ENCODE results near the gene CPN2. TPM values are rescaled to one million over a fixed set of nuclear protein-coding genes. Genes with fewer than 3 reads are reported as not detected.

CPN2 gene
- polyA plus RNA-seq, 4 donors: 2.0 TPM; not detected in 3

DNA sequence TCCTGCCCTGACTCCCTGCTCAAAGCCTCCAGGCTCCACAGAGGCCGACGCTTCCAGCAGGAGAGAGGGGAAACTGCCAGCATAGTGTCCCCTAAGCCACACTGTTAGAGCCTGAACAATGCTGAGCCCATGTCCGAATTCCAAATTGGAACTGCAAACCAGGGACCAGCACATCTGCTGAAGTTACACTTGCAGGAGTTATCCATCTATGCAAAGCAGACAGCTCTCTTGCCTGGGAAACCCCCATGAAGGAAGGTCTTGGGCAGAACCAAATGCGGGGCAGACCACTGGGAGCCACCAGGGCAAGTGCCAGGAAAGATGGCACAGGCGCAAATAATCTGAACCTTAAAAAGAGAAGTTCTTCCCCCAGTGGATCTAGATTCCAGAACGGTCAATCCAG lies 17.8 kb upstream of the CPN2 start:
- H3K27me3 ChIP-seq (ENCODE audit: control insufficient read depth in 3 of 3, insufficient read depth in 3 of 3, low read length in 3 of 3): peaks cover 0 to 25% (median 2%) of the 10 kb centered on the region in 3 donors
- peaks cover 0 to 3% (median 0%) of the 10 kb centered on the region in 3 donors for H3K4me1 ChIP-seq (ENCODE audit: control insufficient read depth in 3 of 3, insufficient read depth in 2 of 3, low read depth in 1 of 3, low read length in 2 of 3)
- WGBS, 3 donors: 44 to 80% (median 68%) methylated on average over 6 of the region's 6 CpGs
- no peak overlapping the region for H3K4me3 ChIP-seq (ENCODE audit: low read depth in 1 of 3, low read length in 3 of 3)
- no peak for DNase-seq
- no peaks in the 10 kb centered on the region for H3K9me3 ChIP-seq (ENCODE audit: control insufficient read depth in 2 of 2, insufficient read depth in 1 of 2, low read depth in 1 of 2, low read length in 1 of 2)
- no peak for FAIRE-seq
- no peak overlapping the region for H3K27ac ChIP-seq (ENCODE audit: low read depth in 1 of 3, low read length in 2 of 3)
- no peaks in the 10 kb centered on the region for H3K36me3 ChIP-seq (ENCODE audit: control insufficient read depth in 3 of 3, insufficient read depth in 2 of 3, low read depth in 1 of 3, low read length in 3 of 3)

- FAIRE-seq: no peak
These were observed 17.1 kb upstream of the CPN2 start for GRCh38 chr3:194367992-194368841.

DNA sequence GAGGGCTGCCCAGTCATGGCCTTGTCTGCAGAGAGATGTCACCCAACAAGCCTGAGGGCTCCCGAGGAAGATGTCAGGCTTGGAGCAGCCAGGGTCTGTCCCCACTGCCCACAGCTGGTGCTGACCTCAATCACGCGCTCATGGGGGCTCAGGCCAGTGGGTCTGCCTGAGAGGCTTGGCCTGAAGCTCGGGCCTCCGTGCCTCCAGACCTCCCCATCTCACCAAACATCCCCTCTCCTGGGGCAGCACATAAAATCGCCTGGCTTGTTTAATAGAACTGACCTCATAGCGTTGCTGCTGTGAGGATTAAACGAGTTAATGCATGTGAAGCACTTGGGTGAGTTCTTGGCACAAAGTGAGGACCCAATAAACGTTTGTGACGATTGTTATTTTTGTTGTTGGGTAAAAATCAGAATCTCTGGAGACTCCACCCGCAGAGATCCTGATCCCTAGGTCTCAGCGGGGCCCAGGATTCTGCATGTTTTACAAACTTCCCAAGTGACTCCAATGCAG lies 14.9 kb upstream of the CPN2 start:
- no peaks in the 10 kb centered on the region for H3K36me3 ChIP-seq (ENCODE audit: control insufficient read depth in 3 of 3, insufficient read depth in 2 of 3, low read depth in 1 of 3, low read length in 3 of 3)
- H3K27ac ChIP-seq (ENCODE audit: low read depth in 1 of 3, low read length in 2 of 3): no peak overlapping the region
- no peaks in the 10 kb centered on the region for H3K9me3 ChIP-seq (ENCODE audit: control insufficient read depth in 2 of 2, insufficient read depth in 1 of 2, low read depth in 1 of 2, low read length in 1 of 2)
- 79 to 85% (median 80%) methylated on average over 12 of the region's 12 CpGs for WGBS, 3 donors
- no peak overlapping the region for H3K4me3 ChIP-seq (ENCODE audit: low read depth in 1 of 3, low read length in 3 of 3)
- H3K4me1 ChIP-seq (ENCODE audit: control insufficient read depth in 3 of 3, insufficient read depth in 2 of 3, low read depth in 1 of 3, low read length in 2 of 3): peaks cover 0 to 3% (median 0%) of the 10 kb centered on the region in 3 donors
- DNase-seq (no peak), FAIRE-seq (no peak)
- H3K27me3 ChIP-seq (ENCODE audit: control insufficient read depth in 3 of 3, insufficient read depth in 3 of 3, low read length in 3 of 3): peaks cover 0 to 25% (median 2%) of the 10 kb centered on the region in 3 donors

More at GRCh38 chr3:194367992-194368841, 17.1 kb upstream of the CPN2 start:
- Histone ChIP-seq H3K4me3 (ENCODE audit: low read depth in 1 of 3, low read length in 3 of 3) (no peak overlapping the region), H3K4me1 (ENCODE audit: control insufficient read depth in 3 of 3, insufficient read depth in 2 of 3, low read depth in 1 of 3, low read length in 2 of 3) (peaks cover 0 to 3% (median 0%) of the 10 kb centered on the region in 3 donors), H3K36me3 (ENCODE audit: control insufficient read depth in 3 of 3, insufficient read depth in 2 of 3, low read depth in 1 of 3, low read length in 3 of 3) (no peaks in the 10 kb centered on the region), H3K27ac (ENCODE audit: low read depth in 1 of 3, low read length in 2 of 3) (no peak overlapping the region), H3K27me3 (ENCODE audit: control insufficient read depth in 3 of 3, insufficient read depth in 3 of 3, low read length in 3 of 3) (peaks cover 0 to 25% (median 2%) of the 10 kb centered on the region in 3 donors), H3K9me3 (ENCODE audit: control insufficient read depth in 2 of 2, insufficient read depth in 1 of 2, low read depth in 1 of 2, low read length in 1 of 2) (no peaks in the 10 kb centered on the region)
- WGBS, 3 donors: 40 to 53% (median 51%) methylated on average over 18 of the region's 18 CpGs
- no peak for DNase-seq

DNA sequence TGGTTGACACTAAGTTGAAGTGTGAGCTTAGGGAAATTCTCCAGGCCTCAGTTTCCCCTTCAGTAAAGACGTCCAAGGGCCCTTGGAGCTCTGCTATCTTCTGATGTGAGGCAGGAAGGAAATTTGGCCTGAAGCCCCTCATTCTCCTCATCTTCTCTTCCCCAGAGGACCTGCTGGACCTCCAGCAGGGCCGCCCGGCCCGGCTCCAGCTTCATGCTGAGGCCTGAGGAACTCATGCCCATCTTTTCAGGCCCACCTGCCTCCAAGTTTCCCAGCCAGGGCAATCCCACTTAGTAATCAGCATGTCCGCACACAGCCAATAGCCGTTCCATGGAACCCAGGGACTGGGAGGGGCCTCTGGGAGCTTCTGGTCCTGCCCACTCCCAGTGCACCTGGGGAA lies 14.4 kb upstream of the CPN2 start:
- Histone ChIP-seq H3K27ac (ENCODE audit: low read depth in 1 of 3, low read length in 2 of 3) (no peak overlapping the region), H3K36me3 (ENCODE audit: control insufficient read depth in 3 of 3, insufficient read depth in 2 of 3, low read depth in 1 of 3, low read length in 3 of 3) (no peaks in the 10 kb centered on the region), H3K4me1 (ENCODE audit: control insufficient read depth in 3 of 3, insufficient read depth in 2 of 3, low read depth in 1 of 3, low read length in 2 of 3) (peaks cover 0 to 3% (median 0%) of the 10 kb centered on the region in 3 donors), H3K27me3 (ENCODE audit: control insufficient read depth in 3 of 3, insufficient read depth in 3 of 3, low read length in 3 of 3) (peaks cover 0 to 23% (median 2%) of the 10 kb centered on the region in 3 donors), H3K4me3 (ENCODE audit: low read depth in 1 of 3, low read length in 3 of 3) (no peak overlapping the region), H3K9me3 (ENCODE audit: control insufficient read depth in 2 of 2, insufficient read depth in 1 of 2, low read depth in 1 of 2, low read length in 1 of 2) (no peaks in the 10 kb centered on the region)
- DNase-seq: no peak
- 79 to 90% (median 87%) methylated on average over 6 of the region's 6 CpGs for WGBS, 3 donors
- FAIRE-seq: no peak

DNA sequence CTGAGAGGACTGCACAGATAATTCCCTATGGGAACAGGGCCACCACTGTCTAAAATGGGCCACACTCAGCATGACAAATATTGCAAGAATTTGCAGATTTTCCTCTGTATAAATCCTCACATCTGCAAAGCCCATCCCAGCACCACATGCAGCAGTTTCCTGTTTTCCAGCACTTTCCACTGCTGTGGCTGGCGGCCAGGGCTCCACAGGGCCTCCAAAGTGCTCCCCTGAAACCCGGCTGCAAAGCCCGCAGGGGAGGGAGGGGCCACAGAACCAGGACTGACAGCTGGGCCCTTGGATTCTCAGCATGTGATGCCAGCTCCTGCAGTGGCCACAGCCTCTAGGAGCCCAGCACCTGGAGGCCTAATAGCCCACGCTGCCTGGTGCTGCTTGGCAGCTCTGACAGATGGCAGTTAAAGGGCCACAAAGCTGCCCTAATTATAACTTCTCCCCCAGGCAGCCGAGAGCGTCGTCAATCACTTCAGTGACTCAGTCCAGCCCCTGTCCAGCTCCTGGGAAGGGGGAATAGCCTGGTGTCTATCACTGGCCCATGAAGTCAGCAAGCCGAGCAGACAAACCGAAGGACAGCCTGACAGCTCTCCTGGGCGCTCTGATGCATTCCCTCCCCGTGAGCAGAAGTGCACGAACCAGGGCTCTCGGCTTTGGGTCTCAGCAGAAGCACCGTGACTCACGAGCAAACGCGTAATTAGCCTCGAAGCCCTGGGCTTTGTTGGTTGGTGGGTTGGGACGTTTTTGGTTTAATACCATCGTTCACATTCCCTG lies 13.7 kb upstream of the CPN2 start:
- no peak overlapping the region for H3K4me3 ChIP-seq (ENCODE audit: low read depth in 1 of 3, low read length in 3 of 3)
- DNase-seq (no peak), FAIRE-seq (no peak)
- no peak overlapping the region for H3K27ac ChIP-seq (ENCODE audit: low read depth in 1 of 3, low read length in 2 of 3)
- WGBS, 3 donors: 59 to 70% (median 70%) methylated on average over 20 of the region's 20 CpGs
- no peaks in the 10 kb centered on the region for H3K9me3 ChIP-seq (ENCODE audit: control insufficient read depth in 2 of 2, insufficient read depth in 1 of 2, low read depth in 1 of 2, low read length in 1 of 2)
- H3K36me3 ChIP-seq (ENCODE audit: control insufficient read depth in 3 of 3, insufficient read depth in 2 of 3, low read depth in 1 of 3, low read length in 3 of 3): no peaks in the 10 kb centered on the region
- peaks cover 0 to 3% (median 0%) of the 10 kb centered on the region in 3 donors for H3K4me1 ChIP-seq (ENCODE audit: control insufficient read depth in 3 of 3, insufficient read depth in 2 of 3, low read depth in 1 of 3, low read length in 2 of 3)
- peaks cover 0 to 17% (median 2%) of the 10 kb centered on the region in 3 donors for H3K27me3 ChIP-seq (ENCODE audit: control insufficient read depth in 3 of 3, insufficient read depth in 3 of 3, low read length in 3 of 3)

- H3K4me1 ChIP-seq (ENCODE audit: control insufficient read depth in 3 of 3, insufficient read depth in 2 of 3, low read depth in 1 of 3, low read length in 2 of 3): peaks cover 0 to 3% (median 0%) of the 10 kb centered on the region in 3 donors
- no peaks in the 10 kb centered on the region for H3K36me3 ChIP-seq (ENCODE audit: control insufficient read depth in 3 of 3, insufficient read depth in 2 of 3, low read depth in 1 of 3, low read length in 3 of 3)
- H3K4me3 ChIP-seq (ENCODE audit: low read depth in 1 of 3, low read length in 3 of 3): no peak overlapping the region
- FAIRE-seq: no peak
- no peak for DNase-seq
- H3K27ac ChIP-seq (ENCODE audit: low read depth in 1 of 3, low read length in 2 of 3): no peak overlapping the region
- 35 to 69% (median 45%) methylated on average over 3 of the region's 3 CpGs for WGBS, 3 donors
- H3K9me3 ChIP-seq (ENCODE audit: control insufficient read depth in 2 of 2, insufficient read depth in 1 of 2, low read depth in 1 of 2, low read length in 1 of 2): no peaks in the 10 kb centered on the region
- peaks cover 0 to 11% (median under 1%) of the 10 kb centered on the region in 3 donors for H3K27me3 ChIP-seq (ENCODE audit: control insufficient read depth in 3 of 3, insufficient read depth in 3 of 3, low read length in 3 of 3)
These were observed 13.2 kb upstream of the CPN2 start for GRCh38 chr3:194364314-194364651.

- FAIRE-seq (no peak), DNase-seq (no peak)
- peaks cover 0 to 5% (median 0%) of the 10 kb centered on the region in 3 donors for H3K27me3 ChIP-seq (ENCODE audit: control insufficient read depth in 3 of 3, insufficient read depth in 3 of 3, low read length in 3 of 3)
- H3K4me1 ChIP-seq (ENCODE audit: control insufficient read depth in 3 of 3, insufficient read depth in 2 of 3, low read depth in 1 of 3, low read length in 2 of 3): peaks cover 0 to 8% (median 0%) of the 10 kb centered on the region in 3 donors
- no peaks in the 10 kb centered on the region for H3K9me3 ChIP-seq (ENCODE audit: control insufficient read depth in 2 of 2, insufficient read depth in 1 of 2, low read depth in 1 of 2, low read length in 1 of 2)
- no peak overlapping the region for H3K27ac ChIP-seq (ENCODE audit: low read depth in 1 of 3, low read length in 2 of 3)
- H3K36me3 ChIP-seq (ENCODE audit: control insufficient read depth in 3 of 3, insufficient read depth in 2 of 3, low read depth in 1 of 3, low read length in 3 of 3): no peaks in the 10 kb centered on the region
- WGBS, 3 donors: 90% methylated on average over 18 of the region's 18 CpGs
- no peak overlapping the region for H3K4me3 ChIP-seq (ENCODE audit: low read depth in 1 of 3, low read length in 3 of 3)
These were observed 9.4 kb upstream of the CPN2 start for GRCh38 chr3:194360568-194360967.

DNA sequence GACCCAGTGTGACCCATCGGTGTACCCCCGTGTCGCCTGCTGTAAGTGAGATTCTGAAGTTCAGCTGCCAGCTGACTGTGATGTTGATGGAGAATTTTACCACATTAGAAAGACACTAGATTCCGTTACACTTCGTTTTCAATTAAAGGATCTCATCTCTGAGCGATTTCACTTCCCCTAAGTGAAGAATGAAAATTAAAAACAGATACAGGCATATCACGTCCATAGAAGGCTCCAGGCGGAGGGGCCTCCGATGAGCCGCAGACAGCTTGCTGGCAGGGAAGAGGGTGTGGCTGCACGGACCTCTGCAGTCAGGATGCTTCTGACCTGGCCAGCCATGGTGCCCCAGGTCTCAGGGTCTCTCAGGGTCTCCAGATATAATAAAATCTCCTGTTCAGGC lies 6.6 kb upstream of the CPN2 start:
- Histone ChIP-seq H3K36me3 (ENCODE audit: control insufficient read depth in 3 of 3, insufficient read depth in 2 of 3, low read depth in 1 of 3, low read length in 3 of 3) (no peaks in the 10 kb centered on the region), H3K27ac (ENCODE audit: low read depth in 1 of 3, low read length in 2 of 3) (no peak overlapping the region), H3K9me3 (ENCODE audit: control insufficient read depth in 2 of 2, insufficient read depth in 1 of 2, low read depth in 1 of 2, low read length in 1 of 2) (no peaks in the 10 kb centered on the region), H3K4me3 (ENCODE audit: low read depth in 1 of 3, low read length in 3 of 3) (no peak overlapping the region), H3K27me3 (ENCODE audit: control insufficient read depth in 3 of 3, insufficient read depth in 3 of 3, low read length in 3 of 3) (peaks cover 0 to 5% (median 0%) of the 10 kb centered on the region in 3 donors), H3K4me1 (ENCODE audit: control insufficient read depth in 3 of 3, insufficient read depth in 2 of 3, low read depth in 1 of 3, low read length in 2 of 3) (peaks cover 0 to 5% (median 0%) of the 10 kb centered on the region in 3 donors)
- FAIRE-seq (no peak), DNase-seq (no peak)
- WGBS, 3 donors: 87 to 91% (median 90%) methylated on average over 11 of the region's 11 CpGs
